Adipocyte (in vitro differentiated cells): Measurements from ENCODE around the gene ERC1.
"Not testable (repeated sequence)": the region's sequence is repeated elsewhere in the genome, so short reads cannot be mapped to it uniquely, and the experiment has no call there.

Source experiments
- DNase-seq: peaks from one replicate; pipeline ENCODE4 v3.0.0-alpha.2; 2015; ENCODE audit warnings: low read depth
- H3K27me3 ChIP-seq: replicated peaks from 2 replicates; pipeline ENCODE4 v1.7.0; 2013; ENCODE audit warnings: mild to moderate bottlenecking, low read length, moderate library complexity; ENCODE audit not compliant: control insufficient read depth, insufficient read depth
- H3K36me3 ChIP-seq: 2 replicates; pipeline ENCODE4 v1.7.0; 2013; ENCODE audit warnings: low read length, mild to moderate bottlenecking, moderate library complexity; ENCODE audit not compliant: control insufficient read depth, insufficient read depth, severe bottlenecking
- H3K4me1 ChIP-seq: 2 replicates; pipeline ENCODE4 v1.7.0; 2013; ENCODE audit warnings: mild to moderate bottlenecking, low read length, moderate library complexity; ENCODE audit not compliant: control insufficient read depth, insufficient read depth
- H3K4me3 ChIP-seq: 2 replicates; pipeline ENCODE4 v1.7.0; 2013; ENCODE audit warnings: mild to moderate bottlenecking, low read length, moderate library complexity
- H3K9ac ChIP-seq: 2 replicates; pipeline ENCODE4 v1.7.0; 2013; ENCODE audit warnings: mild to moderate bottlenecking, low read length, moderate library complexity
- H3K9me3 ChIP-seq: 2 replicates; pipeline ENCODE4 v1.7.0; 2013; ENCODE audit warnings: mild to moderate bottlenecking, low read length, moderate library complexity; ENCODE audit not compliant: control insufficient read depth

Gene ERC1

GRCh38 chr12:1083151-1083888 lies 92.3 kb downstream of the ERC1 start:
- peak overlapping the region; percentile 12 for H3K4me3 ChIP-seq
- no peak for DNase-seq
- no peaks in the 10 kb centered on the region for H3K27me3 ChIP-seq
- no peaks in the 10 kb centered on the region for H3K36me3 ChIP-seq
- no peaks in the 10 kb centered on the region for H3K9me3 ChIP-seq
- peaks cover 5% of the 10 kb centered on the region for H3K4me1 ChIP-seq
- peak overlapping the region; percentile 3 for H3K9ac ChIP-seq

- peak; percentile 29 for DNase-seq
- no peak overlapping the region for H3K4me3 ChIP-seq
These were observed 92.9 kb downstream of the ERC1 start for GRCh38 chr12:1083889-1084262.

GRCh38 chr12:1091350-1091749 lies 100.3 kb downstream of the ERC1 start:
- Histone ChIP-seq H3K9ac (no peak overlapping the region), H3K27me3 (no peaks in the 10 kb centered on the region), H3K9me3 (no peaks in the 10 kb centered on the region), H3K4me3 (no peak overlapping the region), H3K4me1 (no peaks in the 10 kb centered on the region), H3K36me3 (no peaks in the 10 kb centered on the region)
- DNase-seq, result no peak

More at GRCh38 chr12:1083889-1084262, 92.9 kb downstream of the ERC1 start:
- Histone ChIP-seq H3K36me3 (no peaks in the 10 kb centered on the region), H3K27me3 (no peaks in the 10 kb centered on the region), H3K9me3 (no peaks in the 10 kb centered on the region), H3K9ac (peak overlapping the region; percentile 3), H3K4me1 (peaks cover 5% of the 10 kb centered on the region)

- H3K4me1 ChIP-seq, result no peaks in the 10 kb centered on the region
- peak; percentile 82 for DNase-seq
- no peak overlapping the region for H3K4me3 ChIP-seq
- no peaks in the 10 kb centered on the region for H3K36me3 ChIP-seq
- no peak overlapping the region for H3K9ac ChIP-seq
- H3K27me3 ChIP-seq, result no peaks in the 10 kb centered on the region
- H3K9me3 ChIP-seq, result no peaks in the 10 kb centered on the region
These were observed 102.2 kb downstream of the ERC1 start for GRCh38 chr12:1093166-1093751.

- Histone ChIP-seq H3K9me3 (no peaks in the 10 kb centered on the region), H3K27me3 (no peaks in the 10 kb centered on the region), H3K36me3 (no peaks in the 10 kb centered on the region), H3K4me3 (no peak overlapping the region), H3K4me1 (no peaks in the 10 kb centered on the region), H3K9ac (no peak overlapping the region)
- DNase-seq, result no peak
These were observed 103.7 kb downstream of the ERC1 start for GRCh38 chr12:1094714-1095113.

GRCh38 chr12:1099158-1099557 lies 108.1 kb downstream of the ERC1 start:
- Histone ChIP-seq H3K36me3 (no peaks in the 10 kb centered on the region), H3K4me3 (no peak overlapping the region)
- DNase-seq, result no peak

GRCh38 chr12:1099618-1100017 lies 108.6 kb downstream of the ERC1 start:
- H3K4me3 ChIP-seq, H3K9me3 ChIP-seq, H3K9ac ChIP-seq, H3K36me3 ChIP-seq, H3K4me1 ChIP-seq, DNase-seq, H3K27me3 ChIP-seq: not testable (repeated sequence)

More at GRCh38 chr12:1099158-1099557, 108.1 kb downstream of the ERC1 start:
- no peaks in the 10 kb centered on the region for H3K9me3 ChIP-seq
- no peaks in the 10 kb centered on the region for H3K27me3 ChIP-seq
- no peaks in the 10 kb centered on the region for H3K4me1 ChIP-seq
- H3K9ac ChIP-seq, result no peak overlapping the region

- Histone ChIP-seq H3K9me3 (no peaks in the 10 kb centered on the region), H3K9ac (no peak overlapping the region), H3K36me3 (no peaks in the 10 kb centered on the region), H3K27me3 (no peaks in the 10 kb centered on the region), H3K4me1 (no peaks in the 10 kb centered on the region), H3K4me3 (no peak overlapping the region)
- DNase-seq, result no peak
These were observed 111.1 kb downstream of the ERC1 start for GRCh38 chr12:1102115-1102514.

- Histone ChIP-seq H3K4me1 (no peaks in the 10 kb centered on the region), H3K9me3 (no peaks in the 10 kb centered on the region), H3K27me3 (no peaks in the 10 kb centered on the region), H3K9ac (no peak overlapping the region), H3K36me3 (no peaks in the 10 kb centered on the region), H3K4me3 (no peak overlapping the region)
- no peak for DNase-seq
These were observed 111.9 kb downstream of the ERC1 start for GRCh38 chr12:1102791-1103450.

GRCh38 chr12:1103632-1104031 lies 112.6 kb downstream of the ERC1 start:
- Histone ChIP-seq H3K9ac (no peak overlapping the region), H3K36me3 (no peaks in the 10 kb centered on the region), H3K27me3 (no peaks in the 10 kb centered on the region), H3K4me3 (no peak overlapping the region), H3K4me1 (no peaks in the 10 kb centered on the region), H3K9me3 (no peaks in the 10 kb centered on the region)
- DNase-seq, result no peak

GRCh38 chr12:1104088-1104800 lies 113.2 kb downstream of the ERC1 start:
- DNase-seq, result no peak
- Histone ChIP-seq H3K36me3 (no peaks in the 10 kb centered on the region), H3K9ac (no peak overlapping the region), H3K4me1 (no peaks in the 10 kb centered on the region), H3K4me3 (no peak overlapping the region), H3K27me3 (no peaks in the 10 kb centered on the region), H3K9me3 (no peaks in the 10 kb centered on the region)
